ENCODE results near the gene SERPINA1. TPM values are rescaled to one million over a fixed set of nuclear protein-coding genes. Genes with fewer than 3 reads are reported as not detected.
A peak's percentile ranks its signal among the peaks of the same experiment; 100 is the strongest.

SERPINA1 gene
- total RNA-seq, 1 donor from 2014 or later: 1,017 TPM

DNA sequence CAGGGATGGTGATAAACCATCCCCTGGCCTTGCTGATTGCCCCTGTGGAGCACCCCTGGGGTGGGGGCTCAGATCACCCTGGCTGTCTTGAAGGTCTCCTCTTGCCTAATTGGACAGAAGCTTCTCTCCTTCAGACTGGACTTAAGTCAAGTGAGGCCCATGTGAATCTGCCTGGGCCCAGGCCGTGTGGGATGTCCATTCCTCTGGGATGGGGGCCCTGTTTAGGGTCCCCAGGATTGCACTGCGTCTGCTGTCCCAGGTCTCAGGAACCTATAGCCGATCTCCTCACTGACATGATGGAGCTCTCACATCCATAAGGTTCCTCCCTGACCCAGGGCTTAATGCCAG is 20.2 kb downstream of the SERPINA1 start:
- peak; percentile 34 for DNase-seq
- intact Hi-C loops (cut with DNase I): no loop called here

DNA sequence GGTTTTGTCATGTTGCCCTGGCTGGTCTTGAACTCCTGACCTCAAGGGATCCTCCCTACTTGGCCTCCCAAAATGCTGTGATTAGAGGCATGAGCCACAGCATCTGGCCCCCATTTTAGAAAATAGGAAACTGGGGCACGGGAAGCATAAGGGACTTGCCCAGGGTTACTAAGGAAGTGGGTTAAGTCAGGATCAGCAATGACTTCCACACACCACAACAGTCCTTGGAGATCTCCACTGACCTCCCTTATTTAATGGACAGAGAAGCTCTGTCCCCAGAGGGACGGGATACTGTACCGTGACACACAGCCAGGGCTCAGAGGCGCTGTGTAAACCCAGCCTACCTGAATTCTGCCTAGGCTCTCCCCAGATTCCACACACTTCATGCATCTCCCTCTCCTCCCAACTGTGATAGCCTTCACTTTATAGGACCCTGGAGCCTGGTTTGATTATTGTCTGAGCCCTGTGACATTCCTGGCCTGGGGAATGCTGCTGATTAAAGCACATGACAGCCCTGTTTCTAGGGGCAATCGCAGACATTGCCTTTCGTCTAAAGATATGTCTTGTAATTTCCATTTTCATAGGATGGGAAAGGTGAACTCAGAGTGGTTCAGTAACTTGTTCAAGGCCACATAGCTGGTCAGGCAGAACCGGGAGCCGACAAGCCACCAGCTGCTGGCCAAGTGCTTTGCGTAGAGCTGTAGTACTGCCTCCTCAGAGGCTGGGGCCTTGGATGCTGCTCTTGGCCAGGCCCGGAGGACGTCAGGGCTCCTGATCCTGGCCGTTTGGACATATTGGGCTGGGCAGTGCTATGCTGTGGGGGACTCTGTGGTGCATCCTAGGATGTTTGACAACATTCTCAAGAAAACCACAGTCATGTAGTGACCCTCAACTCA is 20.8 kb downstream of the SERPINA1 start:
- intact Hi-C loops (cut with DNase I): no loop called here
- no peaks in the 10 kb centered on the region for H3K36me3 ChIP-seq
- ATAC-seq: peak; percentile 59

More for the DNA sequence above, 20.2 kb downstream of the SERPINA1 start:
- H3K36me3 ChIP-seq: no peaks in the 10 kb centered on the region
- H3K27ac ChIP-seq: no peak overlapping the region
- H3K4me1 ChIP-seq: no peaks in the 10 kb centered on the region
- H3K9me3 ChIP-seq: no peaks in the 10 kb centered on the region
- TF ChIP-seq, protein P1, sequence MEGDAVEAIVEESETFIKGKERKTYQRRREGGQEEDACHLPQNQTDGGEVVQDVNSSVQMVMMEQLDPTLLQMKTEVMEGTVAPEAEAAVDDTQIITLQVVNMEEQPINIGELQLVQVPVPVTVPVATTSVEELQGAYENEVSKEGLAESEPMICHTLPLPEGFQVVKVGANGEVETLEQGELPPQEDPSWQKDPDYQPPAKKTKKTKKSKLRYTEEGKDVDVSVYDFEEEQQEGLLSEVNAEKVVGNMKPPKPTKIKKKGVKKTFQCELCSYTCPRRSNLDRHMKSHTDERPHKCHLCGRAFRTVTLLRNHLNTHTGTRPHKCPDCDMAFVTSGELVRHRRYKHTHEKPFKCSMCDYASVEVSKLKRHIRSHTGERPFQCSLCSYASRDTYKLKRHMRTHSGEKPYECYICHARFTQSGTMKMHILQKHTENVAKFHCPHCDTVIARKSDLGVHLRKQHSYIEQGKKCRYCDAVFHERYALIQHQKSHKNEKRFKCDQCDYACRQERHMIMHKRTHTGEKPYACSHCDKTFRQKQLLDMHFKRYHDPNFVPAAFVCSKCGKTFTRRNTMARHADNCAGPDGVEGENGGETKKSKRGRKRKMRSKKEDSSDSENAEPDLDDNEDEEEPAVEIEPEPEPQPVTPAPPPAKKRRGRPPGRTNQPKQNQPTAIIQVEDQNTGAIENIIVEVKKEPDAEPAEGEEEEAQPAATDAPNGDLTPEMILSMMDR (IDR thresholded peaks at IDR 0.05): no peak
- H3K27me3 ChIP-seq: no peaks in the 10 kb centered on the region
- ATAC-seq: no peak
- H3K4me3 ChIP-seq: no peak overlapping the region

DNA sequence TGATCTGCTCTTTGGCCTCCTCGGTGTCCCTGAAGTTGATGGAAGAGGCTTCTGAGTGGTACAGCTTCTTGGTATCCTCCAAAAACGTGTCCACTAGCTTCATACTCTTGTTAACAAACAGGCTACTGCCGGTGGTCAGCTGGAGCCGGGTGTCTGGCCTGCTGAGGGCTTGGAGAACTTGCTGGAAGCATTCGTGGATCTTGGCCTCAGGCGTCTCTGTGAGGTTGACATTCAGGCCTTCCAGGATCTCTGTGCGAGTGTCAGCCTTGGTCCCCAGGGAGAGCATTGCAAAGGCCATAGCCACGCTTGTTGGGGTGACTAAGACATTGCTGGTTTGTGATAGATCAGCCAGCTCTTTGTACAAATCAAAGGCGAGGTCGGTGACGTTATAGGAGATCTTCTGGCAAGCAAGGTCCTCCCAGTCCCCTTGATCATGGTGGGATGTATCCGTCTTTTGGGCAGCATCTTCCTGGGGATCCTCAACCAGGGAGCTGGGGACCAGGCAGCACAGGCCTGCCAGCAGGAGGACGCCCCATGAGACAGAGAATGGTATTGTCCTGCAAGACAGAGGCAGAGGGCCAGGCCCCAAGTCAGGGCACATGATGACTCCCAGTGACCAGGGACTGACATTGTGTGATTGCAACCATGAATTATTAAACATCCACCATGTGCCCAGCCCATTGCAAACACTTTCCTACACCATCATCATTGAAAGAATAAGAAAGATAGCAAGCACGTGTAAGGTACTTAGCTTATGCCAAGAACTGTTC is 22.1 kb downstream of the SERPINA1 start, which contains the start of gene SERPINA2:
TSS of gene SERPINA2 (minus strand) at position 553 of the 770 bp plus-strand sequence.
- no peaks in the 10 kb centered on the region for H3K27me3 ChIP-seq
- no peak for ATAC-seq
- intact Hi-C loops (cut with DNase I): no loop called here
- no peak within 1 kb of the TSS for H3K27ac ChIP-seq
- no peak within 1 kb of the TSS for H3K4me3 ChIP-seq
- peak; percentile 45 for DNase-seq
- no peaks in the 10 kb centered on the region for H3K4me1 ChIP-seq
- TF ChIP-seq, protein P1 (IDR thresholded peaks at IDR 0.05): no peak
- no peaks in the 10 kb centered on the region for H3K9me3 ChIP-seq
- no peaks in the 10 kb centered on the region for H3K36me3 ChIP-seq

More for the DNA sequence above, 20.8 kb downstream of the SERPINA1 start:
- TF ChIP-seq, protein P1 (IDR thresholded peaks at IDR 0.05): no peak
- H3K4me1 ChIP-seq: no peaks in the 10 kb centered on the region
- H3K27ac ChIP-seq: no peak overlapping the region
- DNase-seq: peak; percentile 45
- no peaks in the 10 kb centered on the region for H3K9me3 ChIP-seq
- no peak overlapping the region for H3K4me3 ChIP-seq
- H3K27me3 ChIP-seq: no peaks in the 10 kb centered on the region

DNA sequence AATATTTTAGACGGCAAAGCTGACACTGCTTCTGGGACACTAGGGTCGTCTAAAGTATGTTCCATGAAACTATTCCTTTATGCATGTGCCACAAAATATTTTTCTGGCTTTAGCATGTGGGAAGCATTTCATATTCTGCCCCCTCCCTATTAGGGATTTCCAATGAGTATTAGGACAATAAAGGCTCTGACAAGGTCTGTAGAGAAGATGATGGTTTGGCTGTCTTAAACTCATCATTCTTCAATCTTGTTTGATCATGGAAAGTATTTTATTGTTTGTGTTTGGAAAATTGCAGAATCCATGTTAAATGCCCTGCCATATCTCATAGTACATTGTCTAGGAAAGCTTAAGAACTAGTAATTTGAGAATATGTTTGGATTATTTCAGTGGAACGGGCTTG is 22.8 kb downstream of the SERPINA1 start:
- TF ChIP-seq, protein P1 (IDR thresholded peaks at IDR 0.05): no peak
- ATAC-seq (no peak), DNase-seq (no peak)
- Histone ChIP-seq H3K9me3 (no peaks in the 10 kb centered on the region), H3K27me3 (no peaks in the 10 kb centered on the region), H3K4me3 (no peak overlapping the region), H3K27ac (no peak overlapping the region), H3K4me1 (no peaks in the 10 kb centered on the region), H3K36me3 (no peaks in the 10 kb centered on the region)
- intact Hi-C loops (cut with DNase I): no loop called here

DNA sequence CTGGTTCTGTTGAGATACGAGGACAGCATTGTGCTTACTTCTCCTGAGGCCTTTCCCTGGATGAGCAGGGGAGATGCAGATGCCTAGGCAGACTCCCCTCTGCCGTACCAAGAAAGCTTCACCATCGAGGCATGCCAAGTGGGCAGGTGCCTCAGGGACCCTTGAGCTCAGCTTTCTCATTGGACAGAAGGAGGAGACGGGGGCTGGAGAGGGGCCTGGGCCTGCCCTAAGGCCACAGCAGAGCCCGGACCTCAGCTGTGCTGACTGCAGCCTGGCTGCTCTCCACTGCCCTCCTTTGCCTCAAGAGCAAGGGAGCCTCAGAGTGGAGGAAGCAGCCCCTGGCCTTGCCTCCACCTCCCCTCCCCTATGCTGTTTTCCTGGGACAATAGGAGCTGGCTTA is 23.4 kb downstream of the SERPINA1 start:
- peak; percentile 55 for DNase-seq
- TF ChIP-seq, protein P1 (IDR thresholded peaks at IDR 0.05): no peak
- intact Hi-C loops (cut with DNase I): no loop called here

More for the DNA sequence above, 23.4 kb downstream of the SERPINA1 start:
- Histone ChIP-seq H3K27ac (no peak overlapping the region), H3K27me3 (no peaks in the 10 kb centered on the region), H3K4me1 (no peaks in the 10 kb centered on the region), H3K4me3 (no peak overlapping the region), H3K36me3 (no peaks in the 10 kb centered on the region), H3K9me3 (no peaks in the 10 kb centered on the region)
- no peak for ATAC-seq

Data from upper lobe of right lung (tissue), 1 donor.